22Rv1 (cell line): Measurements from ENCODE around the gene RABL3.

Experiments
- CTCF ChIP-seq: fragments of 450-650 bp; IDR thresholded peaks from 2 replicates; pipeline ENCODE4 v1.5.1; 2017; ENCODE audit warnings: mild to moderate bottlenecking
- ZFX ChIP-seq: fragments of 450-650 bp; IDR thresholded peaks from 2 replicates; pipeline ENCODE4 v1.6.1; 2017; ENCODE audit warnings: antibody characterized with exemption, borderline replicate concordance

GRCh38 chr3:120682095-120682681 is 60.1 kb downstream of the RABL3 start, which contains the start of gene HGD:
- TF ChIP-seq CTCF, result no peak
- TF ChIP-seq ZFX, result no peak
